Articular chondrocyte of knee joint (primary cell): ENCODE data around the gene EGF. TPM values are rescaled to one million over a fixed set of nuclear protein-coding genes. Genes with fewer than 3 reads are reported as not detected.

Experiments used
- small RNA-seq: library from RNA; depleted of rRNA; stranded (forward); fragments of <200 nt; gene quantifications from one replicate; pipeline ENCODE3, GENCODE V24; 2012
- total RNA-seq: library from RNA; depleted of rRNA; stranded (reverse); fragments of >200 nt; gene quantifications from 2 replicates; pipeline ENCODE4 v1.2.3, GENCODE V29; 2012

Gene EGF
- 0.78 and 2.5 TPM in 2 replicates for total RNA-seq

DNA sequence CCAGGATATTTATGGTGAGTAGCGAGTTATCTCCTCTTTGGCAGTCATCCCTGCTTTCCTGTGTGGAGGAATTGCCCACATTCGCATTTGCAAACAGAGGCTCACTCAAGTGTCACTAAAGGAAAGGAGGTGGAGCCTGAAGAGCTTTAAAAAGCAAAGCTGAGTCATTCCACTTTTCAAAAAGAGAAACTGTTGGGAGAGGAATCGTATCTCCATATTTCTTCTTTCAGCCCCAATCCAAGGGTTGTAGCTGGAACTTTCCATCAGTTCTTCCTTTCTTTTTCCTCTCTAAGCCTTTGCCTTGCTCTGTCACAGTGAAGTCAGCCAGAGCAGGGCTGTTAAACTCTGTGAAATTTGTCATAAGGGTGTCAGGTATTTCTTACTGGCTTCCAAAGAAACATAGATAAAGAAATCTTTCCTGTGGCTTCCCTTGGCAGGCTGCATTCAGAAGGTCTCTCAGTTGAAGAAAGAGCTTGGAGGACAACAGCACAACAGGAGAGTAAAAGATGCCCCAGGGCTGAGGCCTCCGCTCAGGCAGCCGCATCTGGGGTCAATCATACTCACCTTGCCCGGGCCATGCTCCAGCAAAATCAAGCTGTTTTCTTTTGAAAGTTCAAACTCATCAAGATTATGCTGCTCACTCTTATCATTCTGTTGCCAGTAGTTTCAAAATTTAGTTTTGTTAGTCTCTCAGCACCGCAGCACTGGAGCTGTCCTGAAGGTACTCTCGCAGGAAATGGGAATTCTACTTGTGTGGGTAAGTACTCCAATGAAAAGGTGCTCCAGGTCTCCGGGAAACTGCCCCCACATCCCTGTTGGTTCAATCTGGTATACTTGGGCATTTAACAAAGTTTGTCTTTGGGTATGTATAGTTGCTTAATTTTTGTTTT is at the start of gene EGF:
EGF (plus strand) TSS at position 178 of the 890 bp plus-strand sequence; CDS start at position 631, 453 bp downstream.

Small RNA genes within 50 kb of the gene (small RNA-seq; reads per million reads assigned to genes)
- 2.0 reads per million, percentile 72 among the genes with 10 or more reads in this experiment for gene RNU6-35P

Other genes with a start within 250 kb of the EGF start
- 22.7 and 32.5 TPM in 2 replicates for gene CASP6, start 209.4 kb upstream of the EGF start, total RNA-seq
- gene PLA2G12A, start 182.8 kb upstream of the EGF start, total RNA-seq = 16.1 and 30.6 TPM in 2 replicates
- 25.5 and 59.7 TPM in 2 replicates for gene CFI, start 110.9 kb upstream of the EGF start, total RNA-seq
- 8.0 and 8.2 TPM in 2 replicates for gene GAR1, start 97.1 kb upstream of the EGF start, total RNA-seq
- 0.11 and 0.13 TPM in 2 replicates for gene RRH, start 84.9 kb upstream of the EGF start, total RNA-seq
- 0.13 and 0.22 TPM in 2 replicates for gene LRIT3, start 64.8 kb upstream of the EGF start, total RNA-seq